ENCODE results near the gene PEDS1.
"Not testable (repeated sequence)": the region's sequence is repeated elsewhere in the genome, so short reads cannot be mapped to it uniquely, and the experiment has no call there.

Gene PEDS1

DNA sequence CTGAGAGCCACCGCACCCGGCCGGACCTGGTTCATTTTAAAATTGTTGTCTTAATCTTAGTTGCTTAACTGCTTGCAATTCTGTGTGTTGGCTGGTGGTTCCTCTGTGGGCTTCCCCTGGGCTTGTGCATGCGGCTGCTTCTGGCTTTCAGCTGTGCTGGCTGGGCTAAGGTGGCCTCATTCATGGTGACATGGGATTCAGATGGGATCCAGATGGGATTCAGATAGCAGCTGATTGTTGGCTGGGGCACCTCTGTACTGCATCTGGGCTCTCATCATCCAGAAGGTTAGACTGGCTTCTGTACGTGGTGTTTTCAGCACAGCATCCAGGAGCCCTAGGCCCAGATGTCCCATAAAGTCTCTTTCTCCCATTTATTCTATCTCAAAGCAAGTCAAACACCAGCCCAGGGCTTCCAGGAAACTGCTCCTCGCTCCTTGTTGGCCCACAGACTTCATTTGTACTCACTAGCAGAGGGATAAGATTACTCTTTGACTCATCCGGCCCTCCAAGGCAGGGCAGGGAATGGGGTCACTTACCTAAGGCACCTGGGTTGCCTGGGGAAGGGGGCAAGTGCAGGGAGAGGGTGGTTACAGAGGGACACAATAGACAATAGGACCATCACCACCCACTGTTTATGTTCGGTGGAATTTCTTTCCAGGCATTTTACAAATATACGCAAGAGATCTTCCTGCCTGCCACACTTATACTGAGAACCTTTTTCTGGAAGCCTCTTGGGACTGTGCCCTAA is 10.2 kb upstream of the PEDS1 start:
- no peak for DNase-seq (ENCODE audit: low read depth)

DNA sequence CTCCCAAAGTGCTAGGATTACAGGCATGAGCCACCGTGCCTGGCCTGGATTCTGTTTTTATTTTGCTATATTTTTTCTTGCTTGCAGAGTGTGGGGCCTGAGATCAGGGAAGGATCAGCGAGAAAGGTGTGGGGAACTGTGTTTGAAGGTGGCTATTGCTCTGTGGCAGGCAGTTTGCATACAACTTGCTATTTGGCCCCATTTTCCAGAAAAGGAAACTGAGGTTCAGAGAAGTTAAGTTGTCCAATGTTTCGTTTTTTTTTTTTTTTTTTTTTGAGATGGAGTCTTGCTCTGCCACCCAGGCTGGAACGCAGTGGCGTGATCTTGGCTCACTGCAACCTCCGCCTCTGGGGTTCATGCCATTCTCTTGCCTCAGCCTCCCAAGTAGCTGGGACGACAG is 8.0 kb upstream of the PEDS1 start:
- DNase-seq (ENCODE audit: low read depth), result not testable (repeated sequence)

DNA sequence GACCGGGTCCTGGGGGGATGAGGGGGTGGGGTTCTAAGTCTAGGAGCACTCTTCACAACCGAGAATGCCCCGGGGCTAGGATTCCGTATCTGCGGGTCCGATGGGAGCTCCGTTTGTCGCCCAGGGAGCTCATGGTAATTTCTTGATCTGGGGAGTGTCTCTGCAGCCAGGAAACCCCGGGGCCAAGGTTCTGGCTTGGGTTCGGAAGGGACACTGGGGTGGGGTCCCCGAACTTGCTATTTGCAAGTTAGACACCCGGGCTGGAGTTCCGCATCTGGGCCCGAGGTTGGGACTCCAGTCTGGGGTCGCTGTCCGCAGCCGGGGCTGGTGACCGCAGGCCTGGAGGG is 397 bp downstream of the PEDS1 start:
- DNase-seq (ENCODE audit: low read depth), result no peak

DNA sequence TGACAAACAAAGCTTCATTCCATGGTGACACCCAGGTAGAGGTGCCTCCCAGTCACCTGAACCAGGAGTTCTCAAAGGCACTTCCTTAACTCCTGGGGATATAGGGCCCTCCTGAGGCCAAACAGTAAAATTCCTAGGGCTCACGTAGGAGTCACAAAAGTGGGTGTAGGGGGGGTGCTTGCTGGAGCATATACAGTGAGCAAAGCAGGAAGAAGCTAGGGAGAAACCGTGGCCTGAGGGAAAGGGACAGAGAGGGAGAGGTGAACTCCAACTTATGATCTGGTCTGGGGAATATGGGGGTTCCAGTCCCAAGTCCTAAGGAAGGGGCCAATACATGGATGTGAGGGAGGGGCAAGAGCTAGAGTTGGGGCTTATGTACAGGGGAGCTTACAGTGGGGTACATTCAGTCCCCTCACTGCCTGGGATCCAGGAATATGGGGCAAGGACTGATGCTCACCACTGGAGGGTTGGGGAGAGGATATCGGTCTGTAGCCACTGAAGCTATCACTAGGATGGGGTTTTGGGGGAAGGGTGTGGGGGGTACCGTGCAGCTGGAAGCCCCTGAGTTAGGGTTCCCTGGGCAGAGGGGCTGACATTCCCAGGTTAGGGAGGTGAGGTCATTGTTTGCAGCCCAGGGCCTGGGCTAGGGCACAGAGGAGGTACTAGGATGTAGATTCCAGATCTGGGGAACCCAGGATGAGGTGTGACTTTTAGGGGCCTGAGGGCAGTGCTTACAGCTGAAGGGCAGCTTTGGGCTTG is 950 bp downstream of the PEDS1 start:
- DNase-seq (ENCODE audit: low read depth), result no peak

DNA sequence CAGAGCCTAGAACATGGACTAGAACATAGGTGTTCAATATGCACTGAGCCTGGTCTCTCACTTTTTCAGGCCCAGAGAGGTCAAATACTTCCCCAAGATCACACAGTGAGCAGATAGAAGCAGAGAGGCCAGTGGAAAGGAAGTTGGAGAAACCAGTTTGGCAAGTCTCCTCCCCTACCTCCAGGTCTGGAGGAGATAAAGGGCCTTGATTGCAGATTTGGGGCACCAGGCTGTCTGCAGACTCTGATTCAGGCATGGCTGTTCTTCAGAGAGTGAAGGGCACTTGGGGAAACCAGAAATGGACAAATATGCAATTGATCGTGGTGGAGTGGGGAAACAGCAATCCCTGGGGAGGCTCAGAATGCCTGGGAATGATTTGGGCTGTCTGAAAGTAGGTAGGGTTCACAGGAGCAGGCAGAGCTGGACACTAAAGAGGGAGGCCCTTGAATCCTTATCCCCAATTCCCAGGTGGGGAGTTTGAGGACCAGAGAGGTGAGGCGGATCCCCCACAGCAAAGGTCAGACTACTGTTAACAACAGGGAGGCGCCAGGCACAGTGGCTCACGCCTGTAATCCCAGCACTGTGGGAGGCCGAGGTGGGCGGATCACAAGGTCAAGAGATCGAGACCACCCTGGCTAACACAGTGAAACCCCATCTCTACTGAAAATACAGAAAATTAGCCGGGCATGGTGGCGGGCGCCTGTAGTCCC is 2.3 kb downstream of the PEDS1 start:
- no peak for DNase-seq (ENCODE audit: low read depth)

DNA sequence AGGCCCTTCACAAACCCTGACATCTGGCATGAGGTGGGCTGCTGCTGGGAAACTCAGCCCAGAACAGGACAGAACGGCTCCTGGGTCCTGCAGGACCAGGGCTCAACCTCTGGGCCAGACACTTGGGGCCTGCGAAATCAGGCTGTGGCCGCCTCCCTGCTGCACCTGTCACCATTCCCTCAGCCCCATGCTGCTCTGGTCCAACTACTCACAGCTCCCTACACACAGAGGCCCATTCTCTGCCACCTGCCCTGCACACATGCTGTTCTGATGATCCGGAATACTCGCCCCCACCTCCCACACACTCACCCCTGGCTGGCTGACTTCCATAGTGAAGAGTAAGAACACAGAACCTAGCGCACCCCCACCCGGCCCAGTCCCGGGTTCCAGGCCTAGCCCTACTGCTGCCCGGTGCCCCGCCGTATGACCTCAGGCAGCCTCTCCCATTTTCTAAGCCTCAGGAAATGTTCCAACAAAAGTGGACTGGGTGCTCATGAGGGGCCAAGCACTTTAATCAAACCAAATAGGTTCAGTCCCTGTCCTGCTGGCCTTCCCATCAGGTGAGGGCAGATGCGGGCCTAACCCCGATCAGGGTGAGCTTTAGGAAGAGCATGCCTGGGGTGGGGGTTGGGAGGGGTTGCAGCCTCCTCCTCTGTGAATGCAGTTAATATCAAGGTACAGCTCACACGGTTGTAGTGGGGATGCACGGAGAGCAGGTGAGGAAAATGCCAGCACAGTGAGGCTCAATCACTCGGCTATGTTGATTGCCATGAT is 3.9 kb downstream of the PEDS1 start:
- no peak for DNase-seq (ENCODE audit: low read depth)

DNA sequence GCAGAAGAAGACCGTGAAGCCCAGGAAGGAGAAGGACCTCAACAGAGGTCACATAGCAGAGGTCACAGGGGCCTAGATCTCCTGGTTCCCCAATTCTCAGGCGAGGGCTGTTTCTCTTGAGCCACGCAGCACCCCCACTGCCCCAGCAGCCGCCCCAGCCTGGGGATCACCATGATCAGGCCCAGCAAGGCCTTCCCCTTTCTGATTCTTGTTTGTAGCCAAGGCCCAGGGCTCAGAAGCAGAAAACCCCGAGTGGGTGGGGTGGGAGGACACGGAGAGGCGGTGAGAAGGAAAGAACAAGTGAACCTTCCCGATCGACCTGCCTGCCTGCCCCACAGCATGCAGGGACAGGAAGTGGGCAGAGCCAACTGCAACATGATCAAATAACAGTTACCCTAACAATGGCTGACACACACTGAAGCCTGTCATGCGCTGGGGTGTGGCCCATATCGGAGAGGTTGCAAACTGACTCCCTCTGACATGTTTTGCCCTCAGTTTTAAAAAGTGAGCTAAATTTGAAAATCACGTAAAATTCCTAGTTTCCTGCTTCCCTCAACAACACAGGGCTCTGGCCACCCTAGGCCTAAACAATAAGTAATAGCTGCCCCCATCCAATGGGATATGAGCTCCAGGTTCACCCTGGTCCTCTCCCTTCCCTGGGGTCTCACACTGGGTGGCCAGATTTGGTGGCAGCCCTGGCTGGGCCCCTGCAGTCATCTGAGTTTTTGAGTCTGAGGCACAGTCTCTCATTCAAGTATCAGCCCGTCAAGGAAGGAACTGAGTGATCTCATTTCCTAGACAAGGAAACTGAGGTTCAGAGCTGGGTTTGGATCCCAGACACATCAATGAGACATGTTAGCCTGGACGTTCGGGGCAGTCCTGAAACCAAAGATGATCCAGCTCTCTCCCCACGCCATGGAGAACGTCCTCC is 6.5 kb downstream of the PEDS1 start:
- DNase-seq (ENCODE audit: low read depth), result peak; percentile 83

DNA sequence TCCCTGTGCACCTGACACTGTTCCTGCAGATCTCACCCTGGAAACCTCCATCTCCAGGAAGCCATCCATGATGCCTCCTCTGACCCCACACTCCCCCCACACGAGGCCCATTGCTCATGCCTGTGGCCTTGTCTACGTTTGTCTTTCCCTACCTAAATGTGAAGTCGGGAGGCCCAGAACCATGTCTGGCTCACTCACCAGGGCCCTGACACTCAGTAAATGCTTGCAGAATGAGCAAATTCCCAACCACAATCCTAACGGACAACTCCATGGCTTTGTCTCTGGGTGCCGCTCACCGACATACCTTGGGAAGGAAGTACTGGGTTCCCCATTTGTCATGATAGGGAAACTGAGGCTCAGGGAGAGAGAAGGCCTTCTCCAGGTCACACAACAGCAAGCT is 7.3 kb downstream of the PEDS1 start:
- no peak for DNase-seq (ENCODE audit: low read depth)

DNA sequence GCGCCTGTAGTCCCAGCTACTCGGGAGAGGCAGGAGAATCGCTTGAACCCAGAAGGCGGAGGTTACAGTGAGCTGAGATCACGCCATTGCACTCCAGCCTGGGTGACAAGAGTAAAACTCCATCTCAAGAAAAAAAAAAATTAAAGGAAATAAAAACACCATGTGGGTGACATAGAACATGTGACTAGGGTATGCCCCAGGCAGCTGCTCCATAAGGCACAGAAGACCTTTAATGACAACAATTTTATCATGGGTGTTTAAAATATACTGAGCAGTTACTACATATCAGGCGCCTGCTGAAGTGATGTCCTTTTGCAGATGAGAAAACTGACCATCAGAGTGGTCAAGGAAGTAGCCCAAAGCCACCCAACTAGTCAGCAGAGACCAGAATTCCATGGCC is 8.0 kb downstream of the PEDS1 start:
- DNase-seq (ENCODE audit: low read depth), result no peak

DNA sequence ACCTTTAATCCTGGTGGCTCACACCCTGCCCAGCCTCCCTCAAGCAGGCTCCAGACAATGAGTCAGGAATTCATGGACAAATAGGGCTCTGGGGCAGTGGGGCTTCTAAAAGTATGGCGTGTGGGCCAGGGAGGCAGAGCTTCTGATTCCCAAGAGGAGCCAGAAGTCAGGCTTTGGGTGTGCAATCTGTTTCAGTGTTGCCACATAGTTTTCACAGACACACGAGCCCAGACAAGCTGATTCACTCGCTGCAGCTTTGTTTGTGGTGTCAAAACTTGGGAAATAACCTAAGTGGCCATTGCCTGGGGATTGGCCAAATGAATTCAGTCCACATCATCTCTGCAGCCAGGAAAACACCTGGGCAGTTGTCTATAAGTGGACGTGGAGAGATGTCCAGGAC is 9.2 kb downstream of the PEDS1 start:
- no peak for DNase-seq (ENCODE audit: low read depth)

DNA sequence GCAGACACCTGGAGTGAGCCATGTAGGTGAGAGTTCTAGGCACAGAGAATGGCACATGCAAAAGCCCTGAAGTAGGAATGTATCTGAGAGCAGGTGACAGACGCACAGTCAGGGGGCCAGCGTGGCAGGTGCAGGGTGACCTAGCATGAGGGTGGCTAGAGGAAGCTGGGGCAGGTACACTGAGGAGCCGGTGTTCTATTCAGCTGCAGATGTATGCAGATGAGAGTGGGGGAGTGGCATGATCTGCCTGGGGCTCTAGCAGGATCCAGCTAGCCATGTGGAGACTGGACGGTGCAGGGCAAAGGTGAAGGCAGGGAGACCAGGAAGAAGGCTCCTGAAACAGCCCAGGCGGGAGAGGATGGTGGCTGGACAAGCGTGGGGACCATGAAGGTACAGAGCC is 10.7 kb downstream of the PEDS1 start:
- no peak for DNase-seq (ENCODE audit: low read depth)

DNA sequence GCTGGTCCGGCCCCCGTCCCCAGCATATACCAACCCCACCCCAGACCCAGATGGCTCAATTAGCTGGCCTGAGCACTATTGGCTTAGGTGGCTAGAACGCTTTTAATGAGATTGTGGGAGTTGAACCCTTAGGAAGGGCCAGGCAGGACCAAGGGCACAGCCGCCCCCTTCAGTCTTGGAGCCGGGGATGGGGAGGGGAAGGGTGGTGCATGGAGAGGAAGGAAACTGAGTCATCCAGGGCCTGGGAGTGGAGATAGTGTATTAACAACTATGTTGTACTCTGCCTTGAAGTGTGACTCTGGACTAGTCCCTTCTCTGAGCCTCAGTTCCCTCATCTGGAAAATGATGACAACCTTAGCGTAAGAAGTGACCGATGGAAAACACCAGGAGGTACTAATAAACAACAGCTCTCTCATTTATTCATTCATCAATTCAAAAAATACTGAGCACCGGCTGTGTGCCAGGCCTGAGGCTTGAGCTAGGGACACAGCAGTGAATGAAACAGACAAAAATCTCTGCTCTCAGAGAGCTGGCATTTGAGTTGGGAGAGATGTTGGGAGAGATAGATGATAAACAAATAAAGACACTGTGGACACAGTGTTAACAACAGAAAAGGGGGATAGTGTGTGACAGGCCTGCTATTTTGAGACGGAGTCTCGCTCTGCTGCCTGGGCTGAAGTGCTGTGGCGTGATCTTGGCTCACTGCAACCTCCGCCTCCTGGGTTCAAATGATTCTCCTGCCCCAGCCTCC is 11.5 kb downstream of the PEDS1 start:
- no peak for DNase-seq (ENCODE audit: low read depth)

DNA sequence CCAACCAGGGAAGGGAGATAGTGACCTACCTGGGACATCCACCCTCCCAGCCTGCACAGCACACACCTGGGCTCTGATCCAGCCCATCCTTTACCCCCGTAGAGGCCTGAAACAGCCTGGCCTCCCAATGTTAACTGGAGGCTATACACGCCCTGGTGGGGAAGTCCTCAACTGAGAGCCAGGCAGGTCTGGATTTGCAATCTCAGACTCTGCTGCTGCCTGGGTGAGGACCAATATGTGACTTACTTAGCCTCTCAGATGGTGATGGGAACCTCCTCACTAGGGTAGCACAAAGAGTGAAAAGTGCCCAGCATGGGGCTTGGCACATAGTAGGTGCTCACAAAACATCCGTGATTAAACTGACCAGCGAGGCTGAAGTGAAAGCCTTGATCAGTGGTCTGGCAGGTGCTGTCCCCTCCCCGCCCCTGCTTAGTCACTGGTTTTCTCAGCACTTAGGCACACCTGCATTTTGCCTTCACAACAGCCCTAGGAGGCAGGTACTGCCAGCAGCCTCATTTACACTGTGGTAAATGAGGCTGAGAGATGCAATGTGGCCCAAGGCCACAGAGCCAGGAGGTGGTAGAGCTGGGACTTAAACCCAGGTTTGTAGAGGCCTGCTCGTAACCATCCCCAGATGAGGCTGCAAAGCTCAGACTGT is 12.4 kb downstream of the PEDS1 start:
- no peak for DNase-seq (ENCODE audit: low read depth)

DNA sequence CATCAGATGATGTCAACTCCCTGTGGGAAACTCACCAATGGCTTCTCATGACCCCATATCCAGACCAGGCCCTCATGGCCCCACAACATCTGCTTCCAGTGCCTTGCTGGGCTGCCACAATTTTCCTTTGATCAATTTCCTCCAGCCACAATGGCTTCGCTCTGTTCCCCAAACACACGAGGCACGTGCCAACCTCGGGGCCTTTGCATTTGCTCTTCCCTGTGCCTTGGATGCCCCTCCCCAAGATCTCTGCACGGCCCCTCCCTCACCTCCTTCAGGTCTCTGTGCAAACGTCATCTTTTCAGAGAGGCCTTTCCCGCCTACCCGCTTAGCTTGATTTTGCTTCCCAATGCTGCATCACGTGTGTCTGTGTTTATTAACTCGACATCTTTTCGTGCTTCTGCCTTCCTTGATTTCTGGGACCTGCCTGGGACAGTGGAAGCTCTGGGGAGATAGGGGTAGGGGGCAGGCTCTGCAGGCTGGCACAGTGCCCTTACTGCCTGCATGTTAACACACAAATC is 13.1 kb downstream of the PEDS1 start:
- DNase-seq (ENCODE audit: low read depth), result no peak

DNA sequence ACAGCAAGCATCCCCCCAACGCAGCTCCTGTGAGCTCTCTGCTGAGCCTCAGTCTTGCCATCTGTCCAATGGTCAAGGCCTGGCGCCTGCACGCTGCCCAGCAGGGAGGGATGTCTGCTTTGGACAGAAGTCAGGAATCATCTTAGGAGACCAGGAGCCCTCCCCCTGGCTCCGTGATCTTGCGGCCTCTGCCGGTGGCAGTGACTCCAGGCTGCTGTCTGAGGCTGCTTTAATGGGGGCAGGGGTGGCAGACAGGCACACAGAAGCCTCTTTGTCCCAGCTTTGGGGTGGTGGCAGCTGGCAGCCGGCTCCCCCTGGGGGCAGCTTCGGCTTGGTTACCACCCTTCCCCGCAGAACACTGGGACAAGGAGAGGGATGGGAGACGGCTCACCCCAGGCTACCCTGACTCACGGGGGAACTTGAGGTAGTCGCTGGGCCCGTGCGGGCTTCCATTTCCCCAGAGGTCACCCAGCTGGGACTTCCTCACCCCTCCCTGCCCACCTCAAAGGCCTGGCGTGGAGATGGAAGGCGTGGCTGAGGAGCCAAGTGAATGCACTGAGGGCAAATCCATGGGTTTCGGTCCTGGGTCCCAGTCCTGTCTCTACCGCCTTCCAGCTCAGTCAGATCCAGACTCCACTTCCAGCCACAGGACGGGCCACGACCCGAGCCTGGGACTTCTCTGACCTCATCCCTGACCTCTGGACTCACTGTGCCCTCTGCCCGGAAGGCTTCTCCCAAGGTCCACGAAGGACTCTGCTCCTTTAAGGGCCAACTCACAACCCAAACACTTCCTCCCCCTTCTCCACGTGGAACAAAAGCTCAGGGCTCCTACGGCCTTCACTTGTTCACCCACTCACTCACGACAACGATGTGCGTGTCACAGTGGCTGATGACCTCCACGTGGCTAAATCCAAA is 14.8 kb downstream of the PEDS1 start:
- no peak for DNase-seq (ENCODE audit: low read depth)

DNA sequence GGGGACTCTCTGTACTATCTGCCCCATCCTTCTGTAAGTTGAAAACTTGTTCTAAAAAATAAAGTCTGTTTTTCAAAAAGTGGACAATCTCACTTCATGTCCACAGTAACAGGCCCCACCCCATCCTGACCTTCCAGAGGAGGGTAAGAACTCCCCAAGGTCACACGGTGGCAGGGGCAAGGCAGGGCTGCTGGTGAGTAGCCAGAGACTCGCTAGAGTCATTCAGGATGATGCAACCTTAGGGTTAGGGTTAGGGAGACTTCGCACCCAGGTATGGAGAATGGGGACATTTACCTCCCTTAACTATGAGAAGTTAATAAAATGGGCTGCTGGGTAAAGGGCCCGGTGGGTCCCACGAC is 15.4 kb downstream of the PEDS1 start:
- DNase-seq (ENCODE audit: low read depth), result no peak

DNA sequence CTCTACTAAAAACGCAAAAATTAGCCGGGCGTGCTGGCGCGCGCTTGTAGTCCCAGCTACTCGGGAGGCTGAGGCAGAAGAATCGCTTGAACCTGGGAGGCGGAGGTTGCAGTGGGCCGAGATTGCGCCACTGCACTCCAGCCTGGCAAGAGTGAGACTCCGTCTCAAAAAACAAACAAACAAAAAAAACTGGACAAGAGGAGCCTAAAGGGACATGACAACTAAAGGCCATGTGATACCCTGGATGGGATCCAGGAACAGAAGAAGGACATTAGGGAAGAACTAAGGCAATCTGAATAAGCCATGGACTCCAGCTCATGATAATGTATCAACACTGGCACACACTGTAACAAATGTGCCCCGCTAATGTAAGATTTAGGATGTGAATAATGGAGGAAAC is 15.8 kb downstream of the PEDS1 start:
- not testable (repeated sequence) for DNase-seq (ENCODE audit: low read depth)

DNA sequence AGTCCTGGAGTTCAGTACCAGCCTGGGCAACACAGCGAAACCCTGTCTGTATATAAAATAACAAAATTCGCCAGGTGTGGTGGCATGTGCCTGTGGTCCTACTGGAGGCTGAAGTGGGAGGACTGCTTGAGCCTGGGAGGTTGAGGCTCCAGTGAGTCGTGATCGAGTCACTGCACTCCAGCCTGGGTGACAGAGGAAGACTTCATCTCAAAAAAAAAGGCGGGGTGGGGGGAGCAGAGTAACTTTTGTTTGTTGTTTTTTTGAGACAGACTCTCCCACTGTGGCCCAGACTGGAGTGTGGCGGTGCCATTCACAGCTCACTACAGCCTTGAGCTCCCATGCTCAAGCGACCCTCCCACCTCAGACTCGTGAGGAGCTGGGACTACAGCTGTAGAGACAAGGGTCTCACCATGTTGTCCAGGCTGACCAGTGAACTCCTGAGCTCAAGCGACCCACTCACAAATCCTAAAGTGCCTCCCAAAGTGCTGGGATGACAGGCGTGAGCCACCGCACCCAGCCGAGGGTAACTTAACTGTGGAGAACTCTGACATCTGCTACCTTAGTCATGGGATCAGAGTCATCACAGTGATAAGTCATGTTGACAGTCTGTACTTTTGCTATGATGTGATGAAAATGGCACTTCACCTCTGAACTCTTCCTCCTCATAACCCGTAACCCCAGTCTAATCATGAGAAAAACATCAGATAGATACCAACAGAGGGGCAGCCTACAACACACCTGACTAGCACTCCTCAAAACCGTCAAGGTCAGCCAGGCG is 16.5 kb downstream of the PEDS1 start:
- no peak for DNase-seq (ENCODE audit: low read depth)

Data from stimulated activated CD4-positive, alpha-beta T cell treated with anti-CD3 and anti-CD28 coated beads, Interleukin-2, amount 100 ng/mL, for 4 hours (primary cell).